GM18502 (cell line): ENCODE data around the gene GLIPR1L2.
"Not testable (repeated sequence)": the region's sequence is repeated elsewhere in the genome, so short reads cannot be mapped to it uniquely, and the experiment has no call there.

Source experiments
- ATAC-seq: cut with Tn5 transposase; IDR thresholded peaks from one replicate; pipeline ENCODE4 v1.9.1; 2021; ENCODE audit warnings: mild to moderate bottlenecking; ENCODE audit not compliant: unreplicated experiment, poor library complexity

The GLIPR1L2 gene

GRCh38 chr12:75428767-75429166, 37.9 kb downstream of the GLIPR1L2 start:
- no peak for ATAC-seq

DNA sequence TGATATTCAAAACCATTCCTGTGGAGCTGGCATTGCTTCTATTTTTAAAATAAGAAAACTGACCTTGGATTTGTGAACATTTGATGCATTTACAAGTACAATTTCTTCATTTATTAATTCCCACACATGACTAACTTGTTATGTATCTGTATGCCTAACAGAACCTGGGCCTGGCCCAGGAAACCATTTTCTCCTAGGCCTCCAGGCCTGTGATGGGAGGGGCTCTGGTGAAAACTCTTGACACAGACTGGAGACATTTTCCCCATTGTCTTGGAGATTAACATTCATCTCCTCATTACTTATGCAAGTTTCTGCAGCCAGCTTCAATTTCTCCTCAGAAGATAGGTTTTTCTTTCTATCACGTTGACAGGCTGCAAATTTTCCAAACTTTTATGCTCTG, 42.0 kb downstream of the GLIPR1L2 start:
- ATAC-seq = no peak

GRCh38 chr12:75437564-75437963, 46.7 kb downstream of the GLIPR1L2 start:
- peak; percentile 81 for ATAC-seq

DNA sequence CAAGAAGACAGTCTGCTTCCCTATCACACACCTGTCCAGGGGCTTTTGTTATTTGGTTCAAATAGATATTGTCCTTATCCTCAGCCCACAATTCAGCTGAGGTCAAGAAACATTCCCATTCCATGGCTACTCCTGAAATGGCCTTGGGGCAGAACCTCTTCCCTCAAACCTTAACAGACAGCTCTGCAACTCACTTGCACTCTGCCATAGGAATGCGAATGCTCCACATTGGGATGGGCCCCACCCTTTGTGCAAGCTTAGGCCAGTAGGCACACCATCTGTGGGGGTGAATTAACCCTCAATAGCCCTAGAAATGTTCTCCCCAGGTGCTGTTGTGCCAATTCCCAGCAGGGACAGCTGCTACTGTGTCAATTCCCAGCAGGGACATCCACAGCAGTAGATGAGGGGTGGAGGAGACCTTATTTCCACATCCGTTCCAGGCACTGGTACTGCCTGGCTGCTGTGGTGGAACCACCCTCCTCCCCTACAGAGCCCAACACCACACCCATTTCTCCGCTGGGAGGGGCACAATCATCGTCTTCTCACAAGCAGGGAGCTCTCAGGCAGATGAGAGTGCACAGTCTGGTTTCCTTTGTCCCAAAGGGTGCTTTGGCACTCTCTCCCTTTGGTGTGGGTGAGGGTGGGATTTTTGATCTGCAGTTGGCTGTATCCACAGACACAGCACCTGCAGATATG, 47.3 kb downstream of the GLIPR1L2 start:
- ATAC-seq = no peak

DNA sequence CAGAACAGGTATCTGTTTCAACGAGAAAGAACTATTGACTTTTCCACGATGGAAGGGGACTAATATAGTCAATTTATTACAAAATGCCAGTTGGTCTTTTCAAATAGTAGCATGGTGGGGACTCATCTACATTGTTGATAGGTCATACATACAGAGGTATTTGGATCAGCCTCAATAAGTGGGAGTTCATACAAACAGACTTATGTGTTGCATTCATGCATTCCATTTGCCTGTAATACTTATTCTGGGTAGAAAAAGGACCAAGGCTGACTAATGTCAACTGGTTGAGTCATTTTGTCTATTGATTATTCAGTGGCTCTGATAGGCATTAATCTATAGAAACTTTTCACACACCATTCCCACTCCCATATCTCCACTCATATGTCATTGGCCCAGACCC, 48.2 kb downstream of the GLIPR1L2 start:
- ATAC-seq = no peak

GRCh38 chr12:75439930-75440329, 49.0 kb downstream of the GLIPR1L2 start:
- no peak for ATAC-seq

DNA sequence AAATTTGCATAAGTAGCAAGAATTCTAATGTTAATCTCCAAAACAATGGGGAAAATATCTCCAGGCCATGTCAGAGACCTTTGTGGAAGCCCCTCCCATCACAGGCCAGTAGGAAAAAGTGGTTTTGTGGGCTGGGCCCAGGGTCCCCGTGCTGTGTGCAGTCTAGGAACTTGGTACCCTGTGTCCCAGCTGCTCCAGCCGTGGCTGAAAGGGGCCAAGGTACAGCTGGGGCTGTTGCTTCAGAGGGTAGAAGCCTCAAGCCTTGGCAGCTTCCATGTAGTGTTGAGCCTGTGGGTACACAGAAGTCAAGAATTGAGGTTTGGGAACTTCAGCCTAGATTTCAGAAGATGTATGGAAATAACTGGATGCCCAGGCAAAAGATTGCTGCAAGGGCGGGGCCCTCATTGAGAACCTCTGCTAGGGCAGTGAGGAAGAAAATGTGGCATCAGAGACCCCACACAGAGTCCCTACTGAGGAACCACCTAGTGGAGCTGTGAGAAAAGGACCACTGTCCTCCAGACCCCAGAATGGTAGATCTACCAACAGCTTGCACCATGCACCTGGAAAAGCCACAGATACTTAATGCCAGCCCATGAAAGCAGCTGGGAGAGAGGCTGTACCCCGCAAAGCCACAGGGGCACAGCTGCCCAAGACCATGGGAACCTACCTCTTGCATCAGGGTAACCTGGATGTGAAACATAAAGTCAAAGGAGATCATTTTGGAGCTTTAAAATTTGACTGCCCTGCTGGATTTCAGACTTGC, 51.0 kb downstream of the GLIPR1L2 start:
- ATAC-seq = not testable (repeated sequence)

- not testable (repeated sequence) for ATAC-seq
These were observed 51.6 kb downstream of the GLIPR1L2 start for GRCh38 chr12:75442454-75442853.

GRCh38 chr12:75443709-75444108, 52.8 kb downstream of the GLIPR1L2 start:
- ATAC-seq = no peak

- no peak for ATAC-seq
These were observed 53.7 kb downstream of the GLIPR1L2 start for GRCh38 chr12:75444429-75445136.

GRCh38 chr12:75445137-75445507, 54.2 kb downstream of the GLIPR1L2 start:
- not testable (repeated sequence) for ATAC-seq

DNA sequence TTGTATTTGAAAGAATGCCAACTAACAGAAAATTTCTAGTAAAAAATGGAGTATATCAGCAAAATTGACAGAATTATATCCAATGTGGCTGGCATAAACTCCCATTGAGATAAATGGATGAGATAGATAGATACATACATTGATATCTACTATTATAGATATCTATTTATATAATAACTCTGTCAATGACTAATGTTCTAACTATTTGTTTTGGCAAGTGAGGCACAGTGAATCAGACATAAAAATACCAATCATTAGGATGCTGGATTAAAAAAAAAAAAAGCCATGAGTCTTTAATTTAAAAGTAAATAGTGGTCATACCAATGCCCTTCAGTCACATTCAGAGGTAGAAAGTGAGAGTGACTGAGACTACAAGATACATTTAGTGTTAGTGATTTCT, 56.0 kb downstream of the GLIPR1L2 start:
- no peak for ATAC-seq

GRCh38 chr12:75447691-75448393, 57.0 kb downstream of the GLIPR1L2 start:
- ATAC-seq = no peak

DNA sequence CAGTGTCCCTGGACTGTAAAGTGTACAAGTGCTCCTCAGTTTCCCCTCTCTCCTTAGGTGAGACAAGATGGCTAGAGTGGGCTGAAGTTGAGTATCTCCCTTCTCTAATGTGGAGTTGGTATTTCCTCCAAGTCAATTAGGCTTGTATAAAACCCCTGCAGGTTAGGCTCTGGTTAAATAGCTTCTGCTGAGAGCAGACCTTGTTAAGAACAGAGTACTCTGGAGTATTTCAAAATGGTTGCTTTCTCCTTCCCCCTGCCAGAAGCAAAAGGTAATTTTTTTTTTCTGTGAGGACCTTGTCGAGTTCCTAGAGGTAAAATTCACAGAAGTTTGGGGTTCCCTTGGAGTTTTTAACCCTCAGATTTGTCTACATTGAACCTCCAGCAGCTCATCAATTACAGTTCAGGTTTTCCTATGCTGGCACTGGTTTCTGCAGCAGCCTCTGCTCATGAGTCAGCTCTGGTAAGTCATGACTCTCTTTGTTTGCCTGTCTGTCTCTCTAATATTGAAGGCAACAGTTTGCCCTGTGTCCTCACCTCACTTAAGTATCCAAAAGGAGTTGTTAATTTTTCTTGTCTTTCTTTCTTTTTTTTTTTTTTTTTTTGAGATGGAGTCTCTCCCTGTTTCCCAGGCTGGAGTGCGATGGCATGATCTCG, 61.9 kb downstream of the GLIPR1L2 start:
- no peak for ATAC-seq

- no peak for ATAC-seq
These were observed 65.0 kb downstream of the GLIPR1L2 start for GRCh38 chr12:75455839-75456238.

GRCh38 chr12:75457191-75457590, 66.3 kb downstream of the GLIPR1L2 start:
- no peak for ATAC-seq

DNA sequence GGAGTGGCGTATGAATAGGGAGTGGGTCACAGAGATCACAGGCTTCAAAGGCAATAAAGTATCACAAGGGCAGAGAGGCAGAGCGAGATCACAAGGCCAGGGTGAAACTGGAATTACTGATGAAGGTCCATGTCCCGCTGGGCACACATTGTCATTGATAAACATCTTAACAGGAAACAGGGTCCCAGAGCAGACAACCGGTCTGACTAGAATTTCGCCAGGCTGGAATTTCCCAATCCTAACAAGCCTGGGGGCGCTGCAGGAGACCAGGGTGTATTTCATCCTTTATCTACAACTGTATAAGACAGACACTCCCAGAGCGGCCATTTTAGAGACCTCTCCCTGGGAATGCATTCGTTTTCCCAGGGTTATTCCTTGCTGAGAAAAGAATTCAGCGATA, 67.0 kb downstream of the GLIPR1L2 start:
- ATAC-seq = not testable (repeated sequence)

DNA sequence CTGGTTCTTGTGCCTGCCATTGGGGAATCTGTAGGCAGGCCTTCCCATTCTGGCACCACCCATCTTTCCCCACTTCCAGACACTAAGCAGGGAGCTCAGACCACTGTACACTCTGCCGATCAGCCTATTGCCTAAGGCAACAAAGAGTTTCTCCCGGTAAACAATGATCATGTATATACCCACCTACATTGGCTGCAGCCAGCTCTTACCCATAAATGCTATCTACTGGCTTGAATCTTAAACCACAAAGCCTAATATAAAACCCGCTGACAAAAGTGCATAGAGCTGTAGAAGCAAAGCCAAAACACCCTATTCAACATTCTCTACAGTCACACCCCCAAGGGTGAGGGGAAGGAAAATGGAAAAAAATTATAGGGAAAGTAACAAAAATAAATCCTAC, 68.9 kb downstream of the GLIPR1L2 start:
- ATAC-seq = no peak

DNA sequence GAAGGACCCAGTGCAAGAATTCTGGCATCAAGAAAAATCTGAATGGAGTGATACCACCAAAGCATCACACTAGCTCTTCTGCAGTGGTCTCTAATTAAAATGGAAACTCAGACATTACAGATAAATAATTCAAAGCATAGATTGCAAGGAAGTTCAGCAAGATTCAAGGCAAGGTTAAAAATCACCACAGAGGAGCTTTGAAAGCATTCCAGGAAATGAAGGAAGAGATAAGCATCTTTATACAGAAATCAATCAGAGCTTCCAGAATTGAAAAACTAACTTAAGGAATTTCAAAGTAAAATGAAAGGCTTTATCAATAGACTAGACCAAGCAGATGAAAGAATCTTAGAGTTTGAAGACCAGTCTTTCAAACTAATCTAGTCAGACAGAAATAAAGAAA, 69.3 kb downstream of the GLIPR1L2 start:
- ATAC-seq = no peak
